Adipose tissue (tissue), 3 donors: Measurements from ENCODE around the gene ENO3. TPM values are rescaled to one million over a fixed set of nuclear protein-coding genes. Genes with fewer than 3 reads are reported as not detected.

Experiments used
- H3K27ac ChIP-seq: one replicate; pipeline ENCODE4 v1.5.1; 2013; ENCODE audit warnings: low read depth, low read length
- WGBS, 3 donors: extraction: QIAGEN DNeasy Blood & Tissue Kit; methylation state at CpG; one replicate each; pipeline ENCODE4 v1.1.7; 2013; 5-methylcytosine and 5-hydroxymethylcytosine counted together
- polyA plus RNA-seq, 3 donors: library from polyadenylated mRNA; stranded (reverse); fragments of 200-250 nt; gene quantifications; one replicate each; pipeline ENCODE4 v1.2.3, GENCODE V29; 2013
- donor health status: healthy with polysubstance abuse.
- donor health status: Bipolar disorder and iron deficiency.
- donor health status: healthy.

The ENO3 gene
- polyA plus RNA-seq, 3 donors, result 5.1 to 13.5 (median 6.4) TPM

DNA sequence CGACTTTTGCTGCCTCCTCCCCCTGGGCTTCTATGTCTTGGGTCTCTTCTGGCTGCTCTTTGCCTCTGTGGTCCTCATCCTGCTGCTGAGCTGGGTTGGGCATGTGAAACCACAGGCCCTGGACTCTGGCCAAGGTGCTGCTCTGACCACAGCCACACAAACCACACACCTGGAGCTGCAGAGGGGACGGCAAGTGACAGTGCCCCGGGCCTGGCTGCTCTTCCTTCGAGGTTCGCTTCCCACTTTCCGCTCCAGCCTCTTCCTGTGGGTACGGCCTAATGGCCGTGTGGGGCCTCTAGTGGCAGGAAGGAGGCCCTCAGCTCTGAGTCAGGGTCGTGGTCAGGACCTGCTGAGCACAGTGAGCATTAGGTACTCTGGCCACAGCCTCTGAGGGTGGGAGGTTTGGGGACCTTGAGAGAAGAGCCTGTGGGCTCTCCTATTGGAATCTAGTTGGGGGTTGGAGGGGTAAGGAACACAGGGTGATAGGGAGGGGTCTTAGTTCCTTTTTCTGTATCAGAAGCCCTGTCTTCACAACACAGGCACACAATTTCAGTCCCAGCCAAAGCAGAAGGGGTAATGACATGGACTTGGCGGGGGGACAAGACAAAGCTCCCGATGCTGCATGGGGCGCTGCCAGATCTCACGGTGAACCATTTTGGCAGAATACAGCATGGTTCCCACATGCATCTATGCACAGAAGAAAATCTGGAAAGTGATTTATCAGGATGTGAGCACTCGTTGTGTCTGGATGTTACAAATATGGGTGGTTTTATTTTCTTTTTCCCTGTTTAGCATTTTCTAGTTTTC, 16.5 kb upstream of the ENO3 start:
- 20 to 27% (median 22%) methylated on average over 14 of the region's 14 CpGs for WGBS, 3 donors
- H3K27ac ChIP-seq, result no peak overlapping the region

- no peak overlapping the region for H3K27ac ChIP-seq
Observed at GRCh38 chr17:4935650-4936049, 15.3 kb upstream of the ENO3 start.

DNA sequence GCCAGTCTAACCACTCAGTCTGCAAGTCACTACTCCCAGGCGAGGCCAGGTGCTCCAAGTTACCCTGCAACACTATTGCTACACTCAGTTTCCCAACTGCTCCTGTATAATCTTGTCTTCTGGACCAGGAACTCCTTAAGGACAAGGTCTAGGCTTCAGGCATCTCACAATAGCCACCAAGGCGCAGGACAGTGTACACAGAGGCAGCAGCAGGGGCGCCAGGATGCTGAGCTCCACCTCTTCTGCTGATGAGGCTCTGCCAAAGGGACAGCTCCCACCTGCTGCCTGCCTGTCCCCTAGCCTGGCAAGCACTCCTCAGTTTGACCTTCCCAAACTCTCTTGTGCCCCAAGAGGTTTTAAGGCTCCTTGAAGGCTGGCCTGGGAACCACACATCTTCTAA, 14.5 kb upstream of the ENO3 start:
- WGBS, 3 donors, result 82 to 96% (median 86%) methylated on average over 3 of the region's 3 CpGs
- no peak overlapping the region for H3K27ac ChIP-seq

- 91 to 94% (median 92%) methylated on average over 16 of the region's 16 CpGs for WGBS, 3 donors
- H3K27ac ChIP-seq, result no peak overlapping the region
Observed at GRCh38 chr17:4937553-4937952, 13.4 kb upstream of the ENO3 start.

DNA sequence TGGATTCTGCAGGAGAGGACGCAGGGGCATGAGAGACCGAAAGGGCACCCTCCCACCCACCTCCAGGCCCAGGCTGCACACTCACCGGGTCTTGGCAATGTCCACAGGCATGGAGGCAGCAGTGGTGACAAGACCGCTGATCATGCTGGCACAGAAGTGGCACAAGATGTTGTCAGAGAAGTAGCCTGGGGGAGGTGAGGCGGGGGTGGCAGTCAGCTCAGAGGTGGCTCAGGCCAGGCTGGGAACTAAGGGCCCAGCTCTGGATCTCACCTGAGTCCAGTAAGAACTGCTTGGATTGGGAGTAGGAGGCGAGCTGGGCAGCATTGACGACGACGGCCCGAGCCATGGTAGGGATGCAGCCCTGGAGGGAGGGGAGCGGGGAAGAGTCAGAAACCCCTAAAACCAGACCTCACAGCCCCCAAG, 12.8 kb upstream of the ENO3 start:
- 86 to 93% (median 90%) methylated on average over 11 of the region's 11 CpGs for WGBS, 3 donors
- no peak overlapping the region for H3K27ac ChIP-seq

DNA sequence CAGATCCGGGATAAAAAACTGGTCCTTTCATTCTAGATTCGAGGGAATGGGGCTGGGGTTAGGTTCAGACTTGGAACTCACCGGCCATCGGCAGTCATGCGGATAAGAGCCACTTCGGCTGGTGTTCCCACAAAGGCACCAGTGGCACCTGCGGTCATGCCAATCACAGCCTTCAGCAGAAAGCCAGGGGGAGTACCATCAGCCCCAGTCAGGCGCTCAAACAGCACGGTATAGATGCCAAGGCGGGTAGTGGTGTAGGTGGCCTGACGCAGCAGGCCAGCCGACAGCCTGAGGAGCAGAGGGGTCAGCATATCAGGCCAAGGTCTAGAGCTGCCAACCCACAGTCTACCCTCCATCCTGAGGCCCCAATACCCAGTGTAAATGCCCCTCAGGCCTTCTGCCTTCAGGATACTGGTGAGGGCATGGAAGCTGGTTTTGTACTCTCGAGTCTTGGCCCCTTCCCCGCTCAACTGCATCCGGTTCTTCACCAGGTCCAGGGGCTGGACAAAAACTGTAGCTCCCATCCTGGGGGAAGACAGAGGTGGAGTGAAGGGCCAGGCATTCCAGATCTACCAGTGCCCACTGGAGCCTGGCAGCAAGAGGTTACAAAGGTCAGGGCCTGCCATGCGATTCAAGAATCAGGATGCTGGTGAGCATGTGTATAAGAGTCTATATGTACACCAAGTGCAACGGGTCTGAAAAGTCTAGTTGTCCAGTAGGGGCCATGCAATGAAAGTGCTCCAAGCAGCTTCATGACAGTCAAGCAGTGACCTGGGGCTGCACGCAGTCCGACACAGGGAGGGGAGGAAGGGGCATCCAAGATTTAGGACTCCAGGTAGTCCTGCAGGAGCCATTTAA, 12.0 kb upstream of the ENO3 start:
- peak overlapping the region; percentile 22 for H3K27ac ChIP-seq
- WGBS, 3 donors, result 51 to 63% (median 59%) methylated on average over 19 of the region's 19 CpGs

GRCh38 chr17:4939546-4939795, 11.4 kb upstream of the ENO3 start:
- peak overlapping the region; percentile 22 for H3K27ac ChIP-seq
- WGBS, 3 donors, result 0 to 1% (median 0%) methylated on average over 16 of the region's 16 CpGs

DNA sequence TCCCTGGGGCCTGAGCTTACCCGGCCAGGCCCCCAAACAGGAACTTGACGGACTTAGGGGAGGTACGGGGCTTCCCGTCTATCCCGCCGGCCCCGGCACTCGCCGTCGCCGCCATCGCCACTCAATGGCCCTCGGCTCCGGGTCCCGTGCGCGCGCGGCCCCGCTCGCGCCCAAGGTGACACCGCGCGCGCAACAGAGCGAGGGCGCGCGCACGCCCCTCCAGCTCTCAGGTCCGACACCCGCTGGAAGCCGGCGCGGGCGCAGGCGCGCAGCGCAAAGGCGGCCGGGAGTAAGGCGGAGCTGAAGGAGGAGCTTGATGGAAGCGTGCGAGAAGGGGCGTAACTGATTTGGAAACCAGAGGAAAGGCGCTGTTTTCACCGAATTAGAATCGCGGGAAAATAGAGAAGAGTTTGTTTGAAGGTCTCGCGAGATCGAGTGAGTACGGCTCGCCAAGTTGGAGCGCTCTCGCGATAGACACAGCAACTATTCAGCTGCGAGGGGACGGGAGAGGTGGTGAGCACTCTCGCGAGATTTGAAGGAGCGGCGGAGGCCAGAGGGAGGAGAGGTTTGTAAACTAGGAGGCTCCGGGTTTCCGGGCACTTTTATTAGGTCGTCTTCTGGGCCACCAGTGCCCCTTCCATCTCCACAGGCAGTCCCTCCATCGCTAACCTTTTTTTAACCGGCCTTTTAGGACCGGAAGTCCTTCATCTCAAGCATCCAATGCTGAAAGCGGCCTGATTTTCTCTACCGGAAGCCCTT, 10.9 kb upstream of the ENO3 start, which contains the start of the genes RNF167 and SLC25A11:
Gene RNF167 (plus strand): TSS at position 473 of the 759 bp plus-strand sequence. CDS start 642 bp downstream, outside the sequence.
Gene SLC25A11 (minus strand): TSS at position 251 of the 759 bp plus-strand sequence. CDS start 136 bp downstream, at position 115.
- 0% methylated on average over 72 of the region's 72 CpGs for WGBS, 3 donors

GRCh38 chr17:4940555-4941318, 10.2 kb upstream of the ENO3 start:
- H3K27ac ChIP-seq, result peak overlapping the region; percentile 30
- WGBS, 3 donors, result 0 to 1% (median 1%) methylated on average over 27 to 29 of the region's 29 CpGs

More for the DNA sequence above, 10.9 kb upstream of the ENO3 start, which contains the start of the genes RNF167 and SLC25A11:
- peak within 1 kb of the TSS; percentile 30 for H3K27ac ChIP-seq

GRCh38 chr17:4941319-4941610, 9.7 kb upstream of the ENO3 start:
- no peak overlapping the region for H3K27ac ChIP-seq
- 41 to 50% (median 49%) methylated on average over 4 of the region's 4 CpGs for WGBS, 3 donors

- 68 to 83% (median 76%) methylated on average over 13 of the region's 13 CpGs for WGBS, 3 donors
- H3K27ac ChIP-seq, result no peak overlapping the region
Observed at GRCh38 chr17:4942760-4943508, 8.0 kb upstream of the ENO3 start.

- peak overlapping the region; percentile 29 for H3K27ac ChIP-seq
- 34 to 72% (median 40%) methylated on average over 3 of the region's 3 CpGs for WGBS, 3 donors
Observed at GRCh38 chr17:4944163-4944553, 6.8 kb upstream of the ENO3 start.

GRCh38 chr17:4944554-4945175, 6.3 kb upstream of the ENO3 start:
- 39 to 63% (median 49%) methylated on average over 8 of the region's 8 CpGs for WGBS, 3 donors
- H3K27ac ChIP-seq, result peak overlapping the region; percentile 29

DNA sequence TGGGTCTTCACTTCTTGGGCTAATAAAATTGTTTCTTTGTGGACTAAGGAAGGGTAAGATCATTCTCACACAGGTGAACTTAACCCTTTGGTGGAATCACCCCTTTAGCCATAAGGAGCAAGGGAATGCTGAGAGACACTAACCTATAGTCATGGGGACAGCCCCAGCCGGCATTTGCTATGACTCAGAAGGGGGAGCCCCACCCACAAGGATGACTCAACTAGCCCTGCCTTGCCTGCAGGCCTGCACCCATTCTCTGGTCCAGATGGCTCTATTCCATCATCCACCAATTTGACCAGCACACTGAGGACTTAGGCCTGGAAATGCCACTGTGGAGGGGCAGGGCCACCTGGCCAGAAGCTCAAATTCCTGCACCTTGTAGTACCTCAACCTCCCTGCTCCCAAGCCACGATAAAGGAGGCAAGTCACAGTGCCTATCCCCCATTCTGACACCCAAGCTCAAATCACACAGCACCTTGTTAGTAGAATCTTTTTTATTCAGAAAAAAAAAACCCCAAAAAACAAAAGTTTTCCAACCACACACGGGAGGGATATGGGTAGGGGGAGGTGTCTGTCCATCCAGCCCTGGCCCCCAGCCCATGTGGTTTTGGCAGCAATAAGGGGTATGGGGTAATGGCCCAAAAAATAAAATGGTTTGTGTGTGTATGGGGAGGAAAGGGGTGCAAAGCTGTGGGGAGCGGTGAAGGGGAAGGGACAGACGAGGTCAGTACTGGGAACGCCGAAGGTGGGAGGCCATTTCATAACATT, 5.6 kb upstream of the ENO3 start:
- H3K27ac ChIP-seq, result peak overlapping the region; percentile 29
- WGBS, 3 donors, result 25 to 54% (median 31%) methylated on average over 7 of the region's 7 CpGs

DNA sequence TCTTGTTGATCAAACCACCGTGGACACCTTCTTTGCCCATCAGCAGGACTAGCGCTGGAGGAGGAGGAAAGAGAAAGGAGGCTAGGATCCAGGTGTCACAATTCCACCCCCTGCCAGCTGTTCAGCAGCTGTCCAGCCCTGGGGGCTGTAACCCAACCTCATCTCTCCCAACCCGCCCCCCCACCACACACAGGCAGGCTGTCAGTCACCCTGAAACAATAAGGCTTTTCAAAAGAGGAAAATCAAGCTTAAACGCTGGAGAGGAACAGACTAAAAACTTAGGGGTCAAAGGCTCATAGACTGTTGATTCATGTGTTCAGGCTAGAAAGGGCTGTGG, 5.0 kb upstream of the ENO3 start:
- 31 to 40% (median 34%) methylated on average over 4 of the region's 4 CpGs for WGBS, 3 donors

DNA sequence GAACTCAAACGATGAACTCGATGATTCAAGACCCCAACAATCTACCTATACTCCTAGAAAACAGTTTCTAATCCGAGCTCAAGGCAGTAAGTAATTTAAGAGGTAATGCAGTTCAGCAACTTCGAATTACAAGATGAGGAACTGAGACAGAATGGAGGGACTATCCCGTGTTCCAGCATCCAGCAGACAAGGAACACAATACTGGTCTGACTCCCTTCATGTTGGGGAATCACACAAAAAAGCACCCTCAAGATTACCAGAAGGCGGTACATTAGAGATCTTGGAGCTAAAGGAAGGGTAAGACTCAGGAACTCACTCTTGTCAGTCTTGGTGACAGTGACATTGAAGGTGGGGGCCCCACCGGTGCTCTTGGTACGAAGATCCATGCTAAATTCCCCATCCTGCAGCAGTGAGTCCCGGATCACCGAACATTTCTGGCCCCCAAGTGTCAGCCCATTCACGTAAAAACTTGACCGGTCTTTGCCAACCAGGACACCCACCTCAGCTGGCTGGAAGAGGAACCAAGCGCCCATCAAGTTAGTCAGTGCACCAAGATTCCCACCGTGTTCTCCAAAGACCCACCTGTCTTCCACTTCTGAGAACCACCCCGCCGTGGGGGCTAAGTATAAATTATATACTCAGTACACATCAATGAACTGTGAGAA, 4.5 kb upstream of the ENO3 start:
- peak overlapping the region; percentile 60 for H3K27ac ChIP-seq
- 21 to 34% (median 25%) methylated on average over 16 of the region's 16 CpGs for WGBS, 3 donors

More for the DNA sequence above, 5.0 kb upstream of the ENO3 start:
- H3K27ac ChIP-seq, result no peak overlapping the region
